ENCODE data around the gene PKIG. TPM values are rescaled to one million over a fixed set of nuclear protein-coding genes. Genes with fewer than 3 reads are reported as not detected.

PKIG gene
- total RNA-seq, 2 donors from 2014 or later: 43.6 to 64.9 TPM

DNA sequence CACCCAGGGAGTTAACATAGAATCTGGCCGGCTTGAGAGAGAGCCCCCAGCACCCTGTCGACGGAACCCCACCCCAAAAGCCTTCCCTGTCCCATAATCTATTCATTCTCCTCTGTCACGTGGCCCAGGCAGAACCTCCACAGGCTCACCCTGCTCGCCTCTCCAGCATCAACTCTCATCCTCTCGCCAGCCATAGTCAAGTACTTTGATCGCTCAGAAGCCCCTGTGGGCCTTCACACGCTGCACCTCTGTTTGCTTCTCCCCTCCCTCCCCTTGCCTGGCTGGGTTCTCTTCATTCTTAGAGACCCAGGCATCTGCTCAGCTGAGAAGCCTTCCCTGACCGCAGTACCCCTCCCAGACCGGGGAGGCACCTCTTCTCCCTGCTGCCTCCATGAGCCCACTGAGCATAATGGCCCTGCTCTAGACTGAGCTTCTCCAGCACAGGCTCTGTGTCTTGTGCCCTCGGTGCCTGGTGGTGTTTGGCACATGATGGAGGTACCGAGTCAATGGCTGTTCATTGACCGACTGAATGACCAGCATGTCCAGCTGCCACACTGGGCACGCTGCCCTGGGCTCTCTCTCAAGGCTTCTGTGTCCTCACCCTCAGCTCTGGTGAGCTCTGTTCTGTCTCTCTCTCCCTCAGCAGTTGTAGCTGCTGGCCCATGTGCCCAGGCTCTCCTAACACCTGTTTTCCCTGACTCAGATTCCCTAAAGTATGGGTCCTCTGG is 33.7 kb downstream of the PKIG start:
- Histone ChIP-seq H3K9me3 (no peaks in the 10 kb centered on the region), H3K36me3 (replicated peaks in 1 of 2; ENCODE audit: insufficient read depth in 1 of 2, low read depth in 2 of 2) (peaks cover 0 to 2% of the 10 kb centered on the region in 2 donors), H3K27me3 (no peaks in the 10 kb centered on the region), H3K4me1 (no peaks in the 10 kb centered on the region), H3K27ac (peak overlapping the region in 1 of 4 donors; percentile 15), H3K4me3 (no peak overlapping the region)
- intact Hi-C loops (cut with DNase I): loop anchor here (10.0 kb wide), 2 partner anchors 81 to 391 kb away; no protein-coding TSS in a partner anchor
- no peak for DNase-seq
- TF ChIP-seq POLR2A (IDR thresholded peaks at IDR 0.05): no peak
- TF ChIP-seq, protein P1, sequence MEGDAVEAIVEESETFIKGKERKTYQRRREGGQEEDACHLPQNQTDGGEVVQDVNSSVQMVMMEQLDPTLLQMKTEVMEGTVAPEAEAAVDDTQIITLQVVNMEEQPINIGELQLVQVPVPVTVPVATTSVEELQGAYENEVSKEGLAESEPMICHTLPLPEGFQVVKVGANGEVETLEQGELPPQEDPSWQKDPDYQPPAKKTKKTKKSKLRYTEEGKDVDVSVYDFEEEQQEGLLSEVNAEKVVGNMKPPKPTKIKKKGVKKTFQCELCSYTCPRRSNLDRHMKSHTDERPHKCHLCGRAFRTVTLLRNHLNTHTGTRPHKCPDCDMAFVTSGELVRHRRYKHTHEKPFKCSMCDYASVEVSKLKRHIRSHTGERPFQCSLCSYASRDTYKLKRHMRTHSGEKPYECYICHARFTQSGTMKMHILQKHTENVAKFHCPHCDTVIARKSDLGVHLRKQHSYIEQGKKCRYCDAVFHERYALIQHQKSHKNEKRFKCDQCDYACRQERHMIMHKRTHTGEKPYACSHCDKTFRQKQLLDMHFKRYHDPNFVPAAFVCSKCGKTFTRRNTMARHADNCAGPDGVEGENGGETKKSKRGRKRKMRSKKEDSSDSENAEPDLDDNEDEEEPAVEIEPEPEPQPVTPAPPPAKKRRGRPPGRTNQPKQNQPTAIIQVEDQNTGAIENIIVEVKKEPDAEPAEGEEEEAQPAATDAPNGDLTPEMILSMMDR (IDR thresholded peaks at IDR 0.05): no peak
- WGBS, 2 donors: 86 to 89% methylated on average over 14 of the region's 14 CpGs
- ATAC-seq: no peak

- Histone ChIP-seq H3K4me1 (no peaks in the 10 kb centered on the region), H3K27me3 (no peaks in the 10 kb centered on the region), H3K36me3 (replicated peaks in 1 of 2; ENCODE audit: insufficient read depth in 1 of 2, low read depth in 2 of 2) (peaks cover 0 to 2% of the 10 kb centered on the region in 2 donors), H3K4me3 (no peak overlapping the region), H3K27ac (no peak overlapping the region), H3K9me3 (no peaks in the 10 kb centered on the region)
- no peak for ATAC-seq
- 46 to 79% methylated on average over 2 to 14 of the region's 14 CpGs for WGBS, 2 donors
- TF ChIP-seq POLR2A (IDR thresholded peaks at IDR 0.05): no peak
- TF ChIP-seq, protein P1 (IDR thresholded peaks at IDR 0.05): no peak
- intact Hi-C loops (cut with DNase I): loop anchor here (10.0 kb wide), 2 partner anchors 82 to 392 kb away; no protein-coding TSS in a partner anchor
- no peak for DNase-seq
These were observed 34.2 kb downstream of the PKIG start for GRCh38 chr20:44616604-44616964.

DNA sequence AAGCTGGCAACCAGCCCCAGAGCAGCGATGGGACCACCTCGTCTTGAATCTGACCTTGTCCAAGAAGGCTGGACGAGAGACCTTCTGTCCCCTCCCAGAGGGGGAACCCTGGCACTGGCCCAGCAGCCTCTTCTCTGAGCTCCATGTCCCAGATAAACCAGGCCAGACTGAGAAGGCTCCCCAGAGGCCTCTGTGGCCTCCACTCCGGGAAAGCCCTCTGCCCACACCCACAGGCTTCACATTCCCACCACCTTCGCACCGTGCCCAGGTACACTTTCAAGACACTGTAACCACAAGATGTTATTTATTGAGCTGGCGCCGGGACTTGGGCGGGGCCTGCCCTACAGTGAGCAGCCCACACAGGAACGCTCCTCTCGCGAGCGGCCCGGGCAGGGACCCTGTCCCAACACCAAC is 35.9 kb downstream of the PKIG start:
- Histone ChIP-seq H3K27me3 (no peaks in the 10 kb centered on the region), H3K4me3 (no peak overlapping the region), H3K27ac (no peak overlapping the region), H3K4me1 (no peaks in the 10 kb centered on the region), H3K9me3 (no peaks in the 10 kb centered on the region), H3K36me3 (replicated peaks in 1 of 2; ENCODE audit: insufficient read depth in 1 of 2, low read depth in 2 of 2) (peaks cover 0 to 2% of the 10 kb centered on the region in 2 donors)
- WGBS, 2 donors: 86 to 95% methylated on average over 11 to 14 of the region's 14 CpGs
- intact Hi-C loops (cut with DNase I): loop anchor here (10.0 kb wide), 2 partner anchors 84 to 394 kb away; no protein-coding TSS in a partner anchor
- TF ChIP-seq POLR2A (IDR thresholded peaks at IDR 0.05): no peak
- TF ChIP-seq, protein P1 (IDR thresholded peaks at IDR 0.05): no peak
- no peak for ATAC-seq
- no peak for DNase-seq

DNA sequence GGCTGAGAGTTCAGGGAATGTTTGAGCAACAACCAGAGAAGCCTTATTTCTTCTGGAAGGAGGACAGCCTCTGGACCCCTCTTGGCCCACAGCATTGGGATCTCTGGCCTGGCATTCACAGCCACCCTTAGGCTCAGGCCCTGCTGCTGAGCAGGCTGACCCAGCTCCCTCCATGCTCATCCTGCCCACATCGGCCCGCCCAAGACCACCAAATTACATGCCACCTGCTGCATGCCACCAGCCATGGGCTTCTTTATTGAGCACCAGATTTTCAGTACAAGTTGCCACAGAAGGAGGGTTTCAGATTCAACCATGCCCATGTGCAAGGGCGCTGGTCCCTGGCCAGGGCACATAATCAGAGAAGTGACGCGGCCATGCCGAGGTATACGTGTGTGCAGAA is 36.9 kb downstream of the PKIG start:
- no peak for DNase-seq
- Histone ChIP-seq H3K4me1 (no peaks in the 10 kb centered on the region), H3K36me3 (replicated peaks in 1 of 2; ENCODE audit: insufficient read depth in 1 of 2, low read depth in 2 of 2) (peaks cover 0 to 2% of the 10 kb centered on the region in 2 donors), H3K9me3 (no peaks in the 10 kb centered on the region), H3K27ac (no peak overlapping the region), H3K4me3 (no peak overlapping the region), H3K27me3 (no peaks in the 10 kb centered on the region)
- no peak for TF ChIP-seq POLR2A (IDR thresholded peaks at IDR 0.05)
- TF ChIP-seq, protein P1 (IDR thresholded peaks at IDR 0.05): no peak
- 91 to 94% methylated on average over 7 of the region's 7 CpGs for WGBS, 2 donors
- intact Hi-C loops (cut with DNase I): loop anchor here (10.0 kb wide), 2 partner anchors 84 to 394 kb away; no protein-coding TSS in a partner anchor
- ATAC-seq: no peak

All from body of pancreas (tissue), 4 donors.